HG03175 (cell line): ENCODE data around the gene OR2AE1.

ENCODE experiments used
- ATAC-seq: cut with Tn5 transposase; IDR thresholded peaks from one replicate; pipeline ENCODE4 v1.9.1; 2021; ENCODE audit warnings: mild to moderate bottlenecking, moderate library complexity; ENCODE audit not compliant: unreplicated experiment

Gene OR2AE1

GRCh38 chr7:99860281-99861127 is 16.3 kb downstream of the OR2AE1 start:
- no peak for ATAC-seq

GRCh38 chr7:99855236-99855635 is 21.6 kb downstream of the OR2AE1 start:
- ATAC-seq: no peak

GRCh38 chr7:99848420-99849216 is 28.2 kb downstream of the OR2AE1 start:
- no peak for ATAC-seq

- no peak for ATAC-seq
Observed at GRCh38 chr7:99844328-99844727, 32.5 kb downstream of the OR2AE1 start.

GRCh38 chr7:99843808-99844207 is 33.0 kb downstream of the OR2AE1 start:
- no peak for ATAC-seq

GRCh38 chr7:99842926-99843325 is 33.9 kb downstream of the OR2AE1 start:
- no peak for ATAC-seq

GRCh38 chr7:99840136-99840869 is 36.5 kb downstream of the OR2AE1 start:
- ATAC-seq: no peak

GRCh38 chr7:99839287-99840021 is 37.4 kb downstream of the OR2AE1 start:
- ATAC-seq: no peak

GRCh38 chr7:99837649-99838361 is 39.0 kb downstream of the OR2AE1 start:
- ATAC-seq: no peak

- ATAC-seq: no peak
Observed at GRCh38 chr7:99835189-99835588, 41.6 kb downstream of the OR2AE1 start.

GRCh38 chr7:99834382-99834781 is 42.5 kb downstream of the OR2AE1 start:
- ATAC-seq: no peak

GRCh38 chr7:99833289-99833877 is 43.5 kb downstream of the OR2AE1 start:
- no peak for ATAC-seq

- ATAC-seq: no peak
Observed at GRCh38 chr7:99831595-99831994, 45.2 kb downstream of the OR2AE1 start.

- no peak for ATAC-seq
Observed at GRCh38 chr7:99829524-99830160, 47.2 kb downstream of the OR2AE1 start.

- no peak for ATAC-seq
Observed at GRCh38 chr7:99828811-99829210, 48.0 kb downstream of the OR2AE1 start.

GRCh38 chr7:99827040-99827778 is 49.6 kb downstream of the OR2AE1 start:
- ATAC-seq: no peak
